Iris pigment epithelial cell (primary cell): ENCODE results near the gene CCZ1B.
"Not testable (repeated sequence)": the region's sequence is repeated elsewhere in the genome, so short reads cannot be mapped to it uniquely, and the experiment has no call there.

Experiments used
- DNase-seq: peaks from one replicate; pipeline ENCODE4 v3.0.0-alpha.2; 2011; ENCODE audit warnings: low read depth

Gene CCZ1B

DNA sequence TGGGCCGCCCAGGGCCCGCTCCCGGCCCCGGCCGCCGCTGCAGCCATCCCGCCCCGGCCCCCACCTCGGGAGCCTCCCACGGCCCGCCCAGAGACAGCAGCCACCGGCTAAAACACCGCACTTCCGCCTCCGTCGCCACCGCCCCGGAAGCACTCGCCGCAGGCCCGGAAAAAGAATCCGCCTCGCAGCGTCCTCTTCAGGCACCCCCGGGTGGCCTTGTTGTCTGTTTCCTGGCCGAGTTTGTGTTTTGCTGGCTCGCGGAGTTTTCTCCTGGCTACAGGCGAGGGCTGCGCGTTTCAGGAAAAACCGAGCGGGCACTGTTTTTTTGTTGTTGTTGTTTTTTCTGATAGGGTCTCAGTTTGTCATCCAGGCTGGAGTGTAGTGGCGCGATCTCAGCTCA is at the start of gene CCZ1B:
CCZ1B (minus strand) TSS at position 125 of the 400 bp plus-strand sequence; CDS start at position 47, 78 bp downstream.
- DNase-seq = peak; percentile 65

DNA sequence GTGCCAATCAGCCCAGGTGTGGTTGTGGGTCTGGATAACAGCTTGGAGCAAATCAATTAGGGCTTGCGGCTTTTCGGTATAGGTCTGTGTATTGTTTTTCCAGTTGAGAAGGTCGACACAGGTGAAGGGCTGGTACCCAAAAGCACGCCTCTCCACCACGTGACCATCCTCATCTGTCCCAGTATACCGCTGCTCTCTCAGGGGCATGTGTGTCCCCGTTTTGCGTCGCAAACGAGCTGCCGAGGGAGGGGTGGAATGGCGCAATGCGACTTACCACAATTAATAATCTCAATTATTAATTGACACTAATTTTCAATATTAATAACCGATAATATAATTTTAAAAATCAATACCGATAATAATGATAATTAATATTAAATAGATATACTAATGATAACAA is 48.9 kb upstream of the CCZ1B start:
- DNase-seq = not testable (repeated sequence)

- DNase-seq = not testable (repeated sequence)
Measured at GRCh38 chr7:6872246-6872945, 46.3 kb upstream of the CCZ1B start.

DNA sequence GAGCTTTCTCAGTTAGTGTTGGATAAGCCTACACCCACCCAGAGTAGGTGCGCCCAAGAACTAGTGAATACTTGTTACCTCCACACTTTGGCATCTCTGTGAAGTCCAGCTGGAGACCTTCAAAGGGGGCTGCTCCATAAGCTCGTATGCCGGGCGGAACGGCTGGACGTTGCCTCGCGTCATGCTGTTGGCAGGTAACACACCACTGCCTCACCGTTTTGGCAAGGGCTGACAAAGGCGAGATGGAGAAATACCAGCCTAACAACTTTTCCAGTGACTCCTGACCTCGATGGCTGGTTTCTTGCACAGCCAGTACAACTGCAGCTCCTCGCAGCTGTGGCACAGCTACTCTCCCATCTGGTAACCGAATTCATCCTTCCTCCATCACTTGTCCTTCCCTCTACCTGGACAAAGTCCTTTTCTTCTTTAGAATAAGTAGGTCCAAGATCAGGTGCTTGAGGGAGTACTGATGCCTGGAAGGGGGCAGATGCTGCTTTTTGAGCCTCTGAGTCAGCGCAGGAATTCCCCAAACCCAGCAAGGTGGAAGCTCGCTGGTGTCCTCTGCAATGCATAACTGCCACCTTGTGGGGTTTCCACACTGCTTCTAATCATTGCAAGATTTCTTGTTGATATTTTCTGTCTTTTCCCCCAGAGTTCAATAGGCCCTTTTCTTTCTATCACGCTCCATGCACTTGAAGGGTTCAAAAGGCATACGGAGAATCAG is 45.5 kb upstream of the CCZ1B start:
- not testable (repeated sequence) for DNase-seq

- not testable (repeated sequence) for DNase-seq
Measured at GRCh38 chr7:6864751-6865150, 38.7 kb upstream of the CCZ1B start.

DNA sequence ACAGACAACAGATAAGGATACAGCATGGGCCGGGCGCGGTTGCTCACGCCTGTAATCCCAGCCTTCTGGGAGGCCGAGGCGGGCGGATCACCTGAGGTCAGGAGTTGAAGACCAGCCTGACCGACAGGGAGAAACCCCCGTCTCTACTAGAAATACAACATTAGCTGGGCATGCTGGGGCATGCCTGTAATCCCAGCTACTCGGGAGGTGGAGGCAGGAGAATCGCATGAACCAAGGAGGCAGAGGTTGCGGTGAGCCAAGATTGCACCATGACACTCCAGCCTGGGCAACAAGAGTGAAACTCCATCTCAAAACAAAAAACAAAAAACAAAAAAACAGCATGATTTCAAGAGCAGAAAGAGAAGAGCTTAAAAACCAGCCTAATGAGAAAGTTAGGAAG is 38.1 kb upstream of the CCZ1B start:
- not testable (repeated sequence) for DNase-seq

- not testable (repeated sequence) for DNase-seq
Measured at GRCh38 chr7:6862876-6863275, 36.8 kb upstream of the CCZ1B start.

DNA sequence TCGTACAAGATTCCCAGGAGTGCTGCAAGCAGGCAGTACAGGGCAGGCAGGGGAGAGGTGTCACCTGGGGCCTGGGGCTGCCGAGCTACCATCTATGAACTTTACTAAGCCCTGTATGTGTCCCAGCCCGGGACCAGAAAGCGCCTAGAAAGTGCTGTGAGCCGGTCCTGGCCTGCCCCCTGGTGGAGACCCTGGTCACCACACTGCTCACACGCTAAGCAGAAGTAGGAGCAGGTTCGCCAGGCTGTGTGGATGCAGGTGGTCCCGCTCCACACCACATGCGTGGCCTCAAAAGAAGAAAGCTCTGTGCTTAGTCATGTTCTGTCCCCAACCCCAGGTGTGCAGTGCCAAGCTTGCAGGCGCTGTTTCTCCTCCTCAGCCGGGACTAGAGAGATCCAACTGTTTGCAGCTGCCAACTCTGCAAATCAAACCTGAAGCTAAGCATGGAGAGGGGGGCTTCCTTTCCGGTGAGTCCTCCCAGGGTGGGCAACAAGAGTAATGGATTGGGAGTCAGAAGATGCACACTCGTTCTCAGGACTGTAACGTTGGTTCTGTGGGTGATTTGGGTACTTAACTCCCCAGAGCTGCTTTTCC is 31.7 kb upstream of the CCZ1B start:
- peak; percentile 11 for DNase-seq

GRCh38 chr7:6855563-6856131 is 29.6 kb upstream of the CCZ1B start:
- DNase-seq = not testable (repeated sequence)

DNA sequence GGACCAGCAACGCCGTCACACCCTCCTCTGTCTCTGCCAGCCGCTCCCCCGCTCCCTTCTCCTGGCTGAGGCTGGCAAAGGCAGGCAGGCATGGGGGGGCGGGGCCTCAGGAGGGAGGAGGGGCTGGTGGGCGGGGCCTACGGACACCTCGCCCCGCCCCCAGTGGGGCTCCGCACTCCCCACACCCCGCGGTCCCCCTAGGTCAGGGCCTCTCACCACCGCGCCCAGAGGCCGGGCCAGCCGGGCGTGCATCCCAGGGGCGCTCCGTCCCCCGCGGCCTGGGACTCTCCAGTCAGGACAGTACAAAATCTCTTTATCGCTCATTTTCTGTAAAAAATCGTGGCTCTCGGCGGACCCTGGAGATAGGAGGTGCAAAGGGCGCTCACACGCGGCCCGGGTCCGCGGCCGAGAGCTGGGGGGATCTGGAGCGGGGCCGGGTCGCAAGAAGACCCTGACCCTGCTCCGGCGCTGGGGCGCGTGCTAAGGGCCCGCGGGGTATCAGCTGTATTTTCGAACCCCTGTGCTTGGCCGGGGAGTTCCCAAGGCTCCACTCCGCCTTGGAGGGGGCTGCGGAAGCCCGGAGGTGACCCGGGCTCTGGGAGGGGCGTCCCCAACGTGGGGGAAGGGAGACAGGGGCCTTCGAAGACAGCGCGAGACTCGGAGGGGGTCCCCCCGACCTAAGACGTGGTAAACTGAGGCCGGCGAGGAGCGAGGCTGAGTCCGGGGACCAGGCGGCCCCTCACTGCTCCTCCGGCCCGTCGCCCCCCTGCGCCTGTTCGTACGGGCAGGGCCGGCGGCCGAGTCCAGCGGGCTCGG is 28.9 kb upstream of the CCZ1B start:
- DNase-seq = not testable (repeated sequence)

GRCh38 chr7:6853681-6854080 is 27.6 kb upstream of the CCZ1B start:
- DNase-seq = not testable (repeated sequence)

GRCh38 chr7:6849127-6849526 is 23.1 kb upstream of the CCZ1B start:
- DNase-seq = not testable (repeated sequence)

DNA sequence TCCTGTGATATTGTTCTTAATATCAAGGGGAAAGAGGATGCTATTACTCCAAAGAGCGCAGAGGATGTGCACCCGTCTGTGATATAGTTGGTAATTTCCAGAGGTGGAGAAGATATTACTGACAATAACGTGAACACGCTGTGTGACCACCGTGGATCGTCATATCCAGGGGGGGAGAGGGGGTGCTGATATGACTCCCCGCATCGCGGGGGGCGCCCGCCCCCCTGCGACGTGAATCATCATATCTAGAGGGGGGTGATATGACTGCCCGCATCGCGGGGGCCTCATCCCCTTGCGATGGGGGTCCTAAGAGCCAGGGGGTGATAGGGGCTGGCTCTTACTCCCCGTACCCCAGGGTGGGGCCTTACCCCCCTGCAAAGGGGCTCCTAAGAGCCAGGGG is 21.7 kb upstream of the CCZ1B start:
- not testable (repeated sequence) for DNase-seq

- DNase-seq = not testable (repeated sequence)
Measured at GRCh38 chr7:6845971-6846449, 19.9 kb upstream of the CCZ1B start.

GRCh38 chr7:6843654-6844053 is 17.6 kb upstream of the CCZ1B start:
- DNase-seq = not testable (repeated sequence)

DNA sequence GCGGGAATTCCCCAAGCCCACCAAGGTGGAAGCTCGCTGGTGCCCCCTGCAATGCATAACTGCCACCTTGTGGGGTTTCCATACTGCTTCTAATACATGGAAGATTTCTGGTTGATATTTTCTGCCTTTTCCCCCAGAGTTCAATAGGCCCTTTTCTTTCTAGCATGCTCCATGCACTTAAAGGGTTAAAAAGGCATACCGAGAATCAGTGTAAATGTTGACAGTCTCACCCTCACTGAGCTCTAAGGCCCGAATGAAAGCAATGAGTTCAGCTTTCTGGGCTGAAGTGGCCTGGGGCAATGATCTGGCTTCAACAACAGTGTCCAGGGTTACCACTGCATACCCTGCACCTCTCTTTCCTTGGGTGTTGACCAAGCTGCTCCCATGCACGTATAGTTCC is 17.0 kb upstream of the CCZ1B start:
- DNase-seq = not testable (repeated sequence)

- not testable (repeated sequence) for DNase-seq
Measured at GRCh38 chr7:6842278-6842921, 16.3 kb upstream of the CCZ1B start.

- DNase-seq = not testable (repeated sequence)
Measured at GRCh38 chr7:6837081-6837480, 11.0 kb upstream of the CCZ1B start.

DNA sequence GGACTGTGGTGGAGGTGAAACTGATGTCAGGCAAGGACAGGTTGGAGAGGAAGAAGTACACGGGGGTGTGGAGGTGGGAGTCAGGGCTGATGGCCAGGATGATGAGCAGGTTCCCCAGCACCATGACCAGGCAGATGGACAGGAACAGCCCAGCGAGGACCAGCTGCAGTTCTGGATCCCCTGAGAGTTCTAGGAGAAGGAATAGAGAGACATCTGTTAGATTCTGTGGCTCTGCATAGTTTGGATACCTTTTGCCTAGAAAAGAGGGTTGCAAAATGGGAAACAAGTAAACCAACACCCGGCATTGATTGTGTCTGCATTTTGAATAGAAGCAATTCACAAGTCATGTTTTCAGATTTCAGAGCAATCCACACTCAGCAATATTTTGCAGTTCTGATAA is 9.4 kb upstream of the CCZ1B start:
- DNase-seq = not testable (repeated sequence)

GRCh38 chr7:6833636-6834035 is 7.6 kb upstream of the CCZ1B start:
- no peak for DNase-seq
